ENCODE measurements around the gene GALNT13. TPM values are rescaled to one million over a fixed set of nuclear protein-coding genes. Genes with fewer than 3 reads are reported as not detected.

The GALNT13 gene
- total and polyA plus RNA-seq, 2 of the 13 experiments (the other 11 are each of a cell fraction or from before 2014, with no cell fraction given), result 1.3 to 5.0 TPM

DNA sequence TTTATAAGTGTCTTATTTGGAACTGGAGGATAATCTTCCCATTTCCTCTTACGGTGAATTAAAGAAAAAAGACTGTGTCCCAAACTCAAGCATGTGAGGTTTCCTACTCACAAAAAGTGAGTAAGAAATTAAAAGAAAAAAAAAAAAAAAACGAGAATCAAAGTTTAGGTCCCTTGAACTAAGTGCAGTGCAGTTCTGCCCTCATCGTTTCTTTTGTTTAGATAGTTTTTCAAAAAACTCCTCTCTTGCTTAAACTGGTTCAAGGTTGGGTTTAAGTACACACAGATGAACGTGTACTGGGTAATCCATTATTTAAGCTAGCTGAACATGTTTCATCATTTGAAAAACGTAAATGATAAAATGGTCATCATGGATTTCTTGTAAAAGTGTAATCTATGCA, 590.9 kb downstream of the GALNT13 start (continued):
- TF ChIP-seq, protein P1, sequence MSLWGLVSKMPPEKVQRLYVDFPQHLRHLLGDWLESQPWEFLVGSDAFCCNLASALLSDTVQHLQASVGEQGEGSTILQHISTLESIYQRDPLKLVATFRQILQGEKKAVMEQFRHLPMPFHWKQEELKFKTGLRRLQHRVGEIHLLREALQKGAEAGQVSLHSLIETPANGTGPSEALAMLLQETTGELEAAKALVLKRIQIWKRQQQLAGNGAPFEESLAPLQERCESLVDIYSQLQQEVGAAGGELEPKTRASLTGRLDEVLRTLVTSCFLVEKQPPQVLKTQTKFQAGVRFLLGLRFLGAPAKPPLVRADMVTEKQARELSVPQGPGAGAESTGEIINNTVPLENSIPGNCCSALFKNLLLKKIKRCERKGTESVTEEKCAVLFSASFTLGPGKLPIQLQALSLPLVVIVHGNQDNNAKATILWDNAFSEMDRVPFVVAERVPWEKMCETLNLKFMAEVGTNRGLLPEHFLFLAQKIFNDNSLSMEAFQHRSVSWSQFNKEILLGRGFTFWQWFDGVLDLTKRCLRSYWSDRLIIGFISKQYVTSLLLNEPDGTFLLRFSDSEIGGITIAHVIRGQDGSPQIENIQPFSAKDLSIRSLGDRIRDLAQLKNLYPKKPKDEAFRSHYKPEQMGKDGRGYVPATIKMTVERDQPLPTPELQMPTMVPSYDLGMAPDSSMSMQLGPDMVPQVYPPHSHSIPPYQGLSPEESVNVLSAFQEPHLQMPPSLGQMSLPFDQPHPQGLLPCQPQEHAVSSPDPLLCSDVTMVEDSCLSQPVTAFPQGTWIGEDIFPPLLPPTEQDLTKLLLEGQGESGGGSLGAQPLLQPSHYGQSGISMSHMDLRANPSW (CRISPR knock-in tag; IDR thresholded peaks at IDR 0.05; ENCODE audit: borderline replicate concordance), result 0 out of 2 replicates have a peak, but pooled peaks have one; percentile 39
- TF ChIP-seq MIER3 (CRISPR knock-in tag; IDR thresholded peaks at IDR 0.05; ENCODE audit: borderline replicate concordance), result peak; percentile 51; the same call in 1 of the 2 replicates
- no peak for TF ChIP-seq ZFP36L1 (CRISPR knock-in tag; IDR thresholded peaks at IDR 0.05)
- TF ChIP-seq NFIC (IDR thresholded peaks at IDR 0.05; ENCODE audit: low read length), result peak; percentile 73; the same call in 1 of the 2 replicates
- peak; percentile 53; the same call in 1 of the 2 replicates for TF ChIP-seq HDAC1 (CRISPR knock-in tag; IDR thresholded peaks at IDR 0.05)
- TF ChIP-seq, protein P2, sequence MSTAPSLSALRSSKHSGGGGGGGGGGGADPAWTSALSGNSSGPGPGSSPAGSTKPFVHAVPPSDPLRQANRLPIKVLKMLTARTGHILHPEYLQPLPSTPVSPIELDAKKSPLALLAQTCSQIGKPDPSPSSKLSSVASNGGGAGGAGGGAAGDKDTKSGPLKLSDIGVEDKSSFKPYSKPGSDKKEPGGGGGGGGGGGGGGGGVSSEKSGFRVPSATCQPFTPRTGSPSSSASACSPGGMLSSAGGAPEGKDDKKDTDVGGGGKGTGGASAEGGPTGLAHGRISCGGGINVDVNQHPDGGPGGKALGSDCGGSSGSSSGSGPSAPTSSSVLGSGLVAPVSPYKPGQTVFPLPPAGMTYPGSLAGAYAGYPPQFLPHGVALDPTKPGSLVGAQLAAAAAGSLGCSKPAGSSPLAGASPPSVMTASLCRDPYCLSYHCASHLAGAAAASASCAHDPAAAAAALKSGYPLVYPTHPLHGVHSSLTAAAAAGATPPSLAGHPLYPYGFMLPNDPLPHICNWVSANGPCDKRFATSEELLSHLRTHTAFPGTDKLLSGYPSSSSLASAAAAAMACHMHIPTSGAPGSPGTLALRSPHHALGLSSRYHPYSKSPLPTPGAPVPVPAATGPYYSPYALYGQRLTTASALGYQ (CRISPR knock-in tag; IDR thresholded peaks at IDR 0.05), result 0 out of 2 replicates have a peak, but pooled peaks have one; percentile 30
- TF ChIP-seq, protein P3, sequence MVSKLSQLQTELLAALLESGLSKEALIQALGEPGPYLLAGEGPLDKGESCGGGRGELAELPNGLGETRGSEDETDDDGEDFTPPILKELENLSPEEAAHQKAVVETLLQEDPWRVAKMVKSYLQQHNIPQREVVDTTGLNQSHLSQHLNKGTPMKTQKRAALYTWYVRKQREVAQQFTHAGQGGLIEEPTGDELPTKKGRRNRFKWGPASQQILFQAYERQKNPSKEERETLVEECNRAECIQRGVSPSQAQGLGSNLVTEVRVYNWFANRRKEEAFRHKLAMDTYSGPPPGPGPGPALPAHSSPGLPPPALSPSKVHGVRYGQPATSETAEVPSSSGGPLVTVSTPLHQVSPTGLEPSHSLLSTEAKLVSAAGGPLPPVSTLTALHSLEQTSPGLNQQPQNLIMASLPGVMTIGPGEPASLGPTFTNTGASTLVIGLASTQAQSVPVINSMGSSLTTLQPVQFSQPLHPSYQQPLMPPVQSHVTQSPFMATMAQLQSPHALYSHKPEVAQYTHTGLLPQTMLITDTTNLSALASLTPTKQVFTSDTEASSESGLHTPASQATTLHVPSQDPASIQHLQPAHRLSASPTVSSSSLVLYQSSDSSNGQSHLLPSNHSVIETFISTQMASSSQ (IDR thresholded peaks at IDR 0.05; ENCODE audit: low read depth), result peak; percentile 77
- TF ChIP-seq, protein P3 (CRISPR knock-in tag; IDR thresholded peaks at IDR 0.05; ENCODE audit: borderline replicate concordance), result peak; percentile 83; the same call in 1 of the 2 replicates
- TF ChIP-seq IRF2 (CRISPR knock-in tag; IDR thresholded peaks at IDR 0.05), result 0 out of 2 replicates have a peak, but pooled peaks have one; percentile 11
- peak; percentile 25; the same call in 1 of the 2 replicates for TF ChIP-seq ONECUT2 (CRISPR knock-in tag; IDR thresholded peaks at IDR 0.05)
- no peak for TF ChIP-seq GABPB1 (CRISPR knock-in tag; IDR thresholded peaks at IDR 0.05)
- no peak for TF ChIP-seq U2AF1 (optimal IDR thresholded peaks at IDR 0.05; ENCODE audit: low read depth, low read length)
- TF ChIP-seq CREM (IDR thresholded peaks at IDR 0.05), result peak; percentile 47; the same call in 1 of the 2 replicates
- TF ChIP-seq CREM (CRISPR knock-in tag; IDR thresholded peaks at IDR 0.05), result no peak
- peak; percentile 78; the same call in 1 of the 2 replicates for TF ChIP-seq CEBPB (IDR thresholded peaks at IDR 0.05; ENCODE audit: borderline replicate concordance, low read depth, low read length)
- TF ChIP-seq ZNF614 (CRISPR knock-in tag; IDR thresholded peaks at IDR 0.05; ENCODE audit: borderline replicate concordance), result no peak
- TF ChIP-seq SOX6 (IDR thresholded peaks at IDR 0.05), result no peak
- TF ChIP-seq SOX6 (CRISPR knock-in tag; IDR thresholded peaks at IDR 0.05), result peak; percentile 88
- TF ChIP-seq, protein P4, sequence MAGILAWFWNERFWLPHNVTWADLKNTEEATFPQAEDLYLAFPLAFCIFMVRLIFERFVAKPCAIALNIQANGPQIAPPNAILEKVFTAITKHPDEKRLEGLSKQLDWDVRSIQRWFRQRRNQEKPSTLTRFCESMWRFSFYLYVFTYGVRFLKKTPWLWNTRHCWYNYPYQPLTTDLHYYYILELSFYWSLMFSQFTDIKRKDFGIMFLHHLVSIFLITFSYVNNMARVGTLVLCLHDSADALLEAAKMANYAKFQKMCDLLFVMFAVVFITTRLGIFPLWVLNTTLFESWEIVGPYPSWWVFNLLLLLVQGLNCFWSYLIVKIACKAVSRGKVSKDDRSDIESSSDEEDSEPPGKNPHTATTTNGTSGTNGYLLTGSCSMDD (CRISPR knock-in tag; IDR thresholded peaks at IDR 0.05), result no peak
- TF ChIP-seq TOE1 (CRISPR knock-in tag; IDR thresholded peaks at IDR 0.05), result 0 out of 2 replicates have a peak, but pooled peaks have one; percentile 26
- no peak for TF ChIP-seq ZNF432 (CRISPR knock-in tag; IDR thresholded peaks at IDR 0.05; ENCODE audit: borderline replicate concordance)
- peak; percentile 80 for TF ChIP-seq CEBPG (CRISPR knock-in tag; IDR thresholded peaks at IDR 0.05)
- no peak for TF ChIP-seq MAFF (IDR thresholded peaks at IDR 0.05; ENCODE audit: low read depth, low read length)
